CD4-positive, alpha-beta T cell treated with Interleukin-10 for 1 hour (primary cell): ENCODE results near the gene STPG2.
"Not testable (repeated sequence)": the region's sequence is repeated elsewhere in the genome, so short reads cannot be mapped to it uniquely, and the experiment has no call there.

Experiments used
- DNase-seq: peaks from one replicate; pipeline ENCODE4 v3.0.0-alpha.2; 2020

Gene STPG2

DNA sequence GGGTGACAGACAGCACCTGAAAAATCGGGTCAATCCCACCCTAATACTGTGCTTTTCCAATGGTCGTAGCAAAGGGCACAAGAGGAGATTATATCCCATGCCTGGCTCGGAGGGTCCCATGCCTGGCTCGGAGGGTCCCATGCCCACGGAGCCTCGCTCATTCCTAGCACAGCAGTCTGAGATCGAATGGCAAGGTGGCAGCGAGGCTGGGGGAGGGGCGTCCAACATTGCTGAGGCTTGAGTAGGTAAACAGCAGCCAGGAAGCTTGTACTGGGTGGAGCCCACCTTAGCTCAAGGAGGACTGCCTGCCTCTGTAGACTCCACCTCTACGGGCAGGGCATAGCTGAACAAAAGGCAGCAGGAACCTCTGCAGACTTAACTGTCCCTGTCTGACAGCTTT, 365.1 kb downstream of the STPG2 start:
- DNase-seq: no peak

DNA sequence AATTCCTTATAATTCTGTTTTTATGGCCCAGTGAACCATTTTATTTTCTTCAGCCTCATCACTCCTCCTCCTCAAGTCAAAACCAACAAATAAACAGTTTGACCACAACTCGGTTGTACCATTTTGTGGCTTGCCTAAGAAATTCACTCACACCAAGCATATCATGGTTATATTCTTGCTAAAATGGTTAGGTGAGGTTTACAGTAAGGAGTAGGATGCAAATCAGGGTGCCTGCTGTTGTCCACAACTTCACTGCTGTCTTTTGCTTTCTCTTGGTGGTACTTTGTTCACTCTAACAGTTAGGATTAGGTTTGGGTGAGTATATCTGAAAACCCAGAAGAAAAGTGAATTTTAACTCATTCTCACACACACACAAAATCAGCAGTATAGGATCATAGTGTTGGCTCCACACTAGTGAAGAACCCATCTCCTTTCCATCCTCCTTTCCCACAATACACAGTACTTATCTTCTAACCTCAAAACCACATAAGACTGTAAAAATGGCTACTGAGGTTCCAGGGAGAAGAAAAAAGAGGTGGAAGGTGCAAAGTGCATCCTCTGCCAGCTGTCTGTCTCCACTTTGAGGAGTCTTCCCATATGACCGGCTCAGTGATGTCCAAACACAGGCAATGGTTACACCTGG, 368.8 kb downstream of the STPG2 start:
- DNase-seq: no peak

DNA sequence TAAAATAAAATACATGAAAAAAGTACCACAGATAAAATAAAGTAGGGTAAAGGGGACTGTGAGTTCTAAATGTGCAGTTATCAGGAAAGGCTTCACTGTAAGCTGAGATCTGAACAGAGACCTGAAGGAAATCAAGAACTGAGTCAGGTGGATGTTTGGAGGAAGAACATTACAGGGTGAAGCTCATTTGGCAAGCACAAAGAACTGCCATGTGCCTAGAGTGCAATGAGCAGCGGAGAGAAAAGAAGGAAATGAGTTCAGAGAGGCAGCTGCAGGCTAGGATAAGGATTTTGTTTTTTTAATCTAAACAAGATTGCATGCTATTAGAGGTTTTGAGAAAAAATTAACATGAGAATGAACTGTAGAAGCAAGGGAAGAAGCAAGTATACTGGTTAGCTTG, 373.1 kb downstream of the STPG2 start:
- no peak for DNase-seq

DNA sequence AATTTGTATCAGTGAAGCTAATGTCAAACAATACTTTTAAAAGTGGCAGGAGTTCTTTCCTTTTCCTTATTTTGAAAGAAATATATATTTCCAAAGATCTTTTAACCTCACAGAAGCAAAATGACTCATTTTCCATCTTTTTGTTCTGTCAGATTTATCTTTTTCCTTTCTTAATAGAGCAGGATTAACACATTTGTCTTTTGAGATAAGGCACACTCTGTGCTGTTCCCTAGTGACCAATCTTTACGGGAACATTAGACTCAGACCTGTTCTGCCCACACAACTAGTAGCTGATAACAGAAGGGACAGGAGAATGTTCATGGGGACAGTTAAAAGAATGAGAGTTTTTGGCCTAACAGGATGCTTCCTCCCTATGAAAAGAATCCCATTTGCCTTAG, 381.2 kb downstream of the STPG2 start:
- DNase-seq: no peak

DNA sequence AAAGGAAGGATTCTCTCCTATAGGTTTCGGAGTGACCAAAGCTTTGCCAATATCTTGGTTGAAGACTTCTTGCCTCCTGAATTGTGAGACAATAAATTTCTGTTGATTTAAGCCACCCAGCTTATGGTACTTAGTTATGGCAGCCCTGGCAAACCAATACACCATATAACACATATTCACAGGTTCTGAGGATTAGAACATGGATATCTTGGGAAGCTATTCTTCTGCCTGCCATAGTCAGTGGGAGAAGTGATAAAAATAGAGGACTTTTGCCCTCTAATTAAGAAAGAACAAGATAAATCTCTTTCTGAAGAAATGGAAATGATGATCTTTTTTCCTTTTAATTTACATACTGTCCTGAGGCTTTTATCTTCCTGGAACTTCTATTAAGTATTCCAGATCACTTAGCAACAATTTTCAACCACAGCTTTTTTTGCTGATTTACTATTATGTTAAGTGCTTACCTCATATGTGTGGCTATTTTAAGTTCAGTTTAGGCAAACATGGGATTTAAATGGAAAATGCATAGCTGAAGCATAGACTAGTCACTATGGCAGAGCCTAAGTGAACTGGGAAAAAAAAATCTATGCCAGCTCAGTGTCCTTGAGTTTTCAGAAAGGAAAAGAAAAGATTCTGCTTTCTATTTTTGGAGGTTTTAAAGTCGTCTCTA, 381.7 kb downstream of the STPG2 start:
- DNase-seq: no peak

DNA sequence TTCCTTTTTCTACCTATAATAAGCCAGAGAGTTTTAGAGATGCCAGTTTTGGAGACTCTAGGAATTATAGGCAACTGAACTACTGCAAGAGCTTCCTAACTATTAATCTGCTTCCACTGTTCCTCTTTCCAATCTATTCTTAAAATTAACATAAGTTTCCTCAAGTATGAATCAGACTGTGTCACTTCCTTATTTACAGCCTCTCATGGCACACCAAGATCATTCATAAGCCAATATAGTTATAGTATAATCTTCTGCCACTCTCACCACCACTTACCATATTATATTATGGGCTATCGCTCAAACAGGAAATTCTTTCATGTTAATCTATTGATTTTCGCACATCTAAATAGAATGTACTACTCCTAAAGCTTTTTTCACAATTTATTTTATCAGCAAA, 383.5 kb downstream of the STPG2 start:
- no peak for DNase-seq

DNA sequence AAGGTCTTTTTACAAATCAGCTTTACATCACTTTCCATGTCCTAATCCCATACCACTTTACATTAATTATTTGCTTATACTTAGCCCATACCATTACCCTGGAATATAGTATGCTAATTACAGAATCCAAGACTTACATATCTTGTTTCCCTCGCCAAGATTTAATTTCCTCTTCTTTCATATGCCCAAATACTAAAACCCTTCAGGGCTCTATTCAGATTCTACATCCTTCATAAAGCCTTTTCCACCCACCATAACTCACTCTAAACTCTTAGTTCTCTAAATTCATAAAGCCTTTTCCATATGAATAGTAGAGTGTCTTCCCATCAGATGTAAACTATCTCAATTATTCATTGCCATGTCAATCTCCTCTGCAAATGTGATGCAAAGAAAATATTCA, 390.7 kb downstream of the STPG2 start:
- DNase-seq: no peak

DNA sequence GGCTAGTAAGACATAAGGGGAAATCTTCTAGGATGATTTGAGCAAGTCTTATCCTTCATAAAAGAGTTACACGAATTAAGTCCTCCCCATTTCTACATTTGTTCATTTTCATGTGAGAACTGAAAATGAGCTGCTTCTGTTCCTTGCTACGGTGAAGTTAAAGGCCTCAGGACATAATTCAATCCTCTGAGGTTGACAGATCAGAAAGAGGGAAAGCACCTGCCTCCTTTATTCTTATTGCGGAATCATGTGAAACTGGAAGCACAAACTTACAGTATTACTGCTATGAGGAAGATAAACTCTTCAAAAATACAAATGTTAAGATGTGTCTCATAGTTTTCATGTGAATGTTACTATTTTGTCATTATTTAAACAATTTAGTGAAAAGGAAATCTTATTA, 395.3 kb downstream of the STPG2 start:
- DNase-seq: no peak

DNA sequence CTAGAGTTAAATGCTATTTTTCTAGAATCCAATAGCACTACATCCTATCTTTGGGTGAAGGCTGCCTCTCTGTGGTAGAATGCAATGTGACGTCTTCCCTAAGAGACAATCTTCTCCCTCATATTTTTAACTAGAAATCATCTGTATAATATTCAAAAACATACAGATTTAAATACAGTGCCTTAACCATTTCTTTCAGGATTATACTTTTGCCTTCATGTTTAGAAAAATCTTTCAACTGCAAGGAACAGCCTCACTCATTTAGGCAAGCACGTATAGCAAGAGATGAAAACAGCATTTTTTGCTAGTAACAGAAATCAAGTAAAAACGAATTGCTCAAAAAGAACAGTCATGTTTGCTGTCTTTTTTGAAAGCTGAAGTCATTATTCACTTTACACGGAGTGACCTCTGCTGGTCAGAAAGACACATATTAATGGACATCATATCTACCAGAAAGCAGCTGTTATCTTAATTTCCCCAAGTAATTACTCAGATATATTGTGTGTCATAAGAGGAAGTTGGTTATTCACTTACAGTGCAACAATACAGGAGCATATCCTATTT, 422.3 kb downstream of the STPG2 start:
- no peak for DNase-seq

DNA sequence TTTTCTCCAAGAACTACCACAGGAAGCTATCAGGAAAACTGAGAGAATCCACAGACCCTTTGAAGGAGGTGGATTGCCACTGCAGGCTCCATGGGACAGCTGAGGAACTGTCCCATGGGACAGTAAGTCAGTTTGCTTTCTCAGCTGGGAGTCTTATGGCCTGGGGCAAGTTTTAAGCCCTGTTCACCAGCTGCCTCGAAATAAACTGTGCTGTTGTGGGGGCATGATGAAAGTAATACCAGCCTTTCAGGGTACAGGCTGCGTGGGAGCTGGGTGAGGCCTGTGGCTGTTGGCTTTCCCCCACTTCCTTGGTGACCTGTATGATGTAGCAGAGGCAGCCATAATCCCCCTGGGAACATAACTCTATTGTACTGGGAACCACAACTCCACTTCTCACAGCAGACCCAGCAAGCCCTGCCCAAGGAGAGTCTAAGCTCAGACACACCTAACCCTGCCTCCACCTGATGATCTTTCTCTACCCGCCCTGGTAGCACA, 452.1 kb downstream of the STPG2 start:
- no peak for DNase-seq

DNA sequence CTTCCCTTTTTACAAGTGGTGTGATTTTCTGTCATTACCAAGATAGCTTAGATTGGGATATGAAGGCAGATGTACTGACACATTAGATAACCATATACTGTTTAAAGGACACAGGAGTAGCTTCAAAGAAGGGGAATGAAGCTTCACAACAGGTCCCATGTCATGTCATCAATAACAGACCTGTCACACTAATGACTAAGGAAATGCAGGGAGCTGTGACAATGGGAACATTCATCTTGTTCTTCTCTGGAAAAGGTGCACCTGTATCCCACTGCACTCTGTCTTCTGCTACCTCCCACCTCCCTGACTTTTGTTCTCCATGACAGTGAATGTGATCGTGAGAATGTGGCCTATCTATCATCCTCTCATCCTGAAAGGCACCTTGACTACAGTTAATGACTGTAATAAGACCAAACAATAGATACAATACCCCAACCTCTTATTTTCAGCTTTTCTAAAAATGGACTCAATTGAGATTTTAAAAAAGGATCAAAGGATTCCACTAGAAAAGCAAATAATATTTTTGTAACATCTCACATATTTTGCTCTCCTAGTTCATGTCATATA, 472.5 kb downstream of the STPG2 start:
- no peak for DNase-seq

DNA sequence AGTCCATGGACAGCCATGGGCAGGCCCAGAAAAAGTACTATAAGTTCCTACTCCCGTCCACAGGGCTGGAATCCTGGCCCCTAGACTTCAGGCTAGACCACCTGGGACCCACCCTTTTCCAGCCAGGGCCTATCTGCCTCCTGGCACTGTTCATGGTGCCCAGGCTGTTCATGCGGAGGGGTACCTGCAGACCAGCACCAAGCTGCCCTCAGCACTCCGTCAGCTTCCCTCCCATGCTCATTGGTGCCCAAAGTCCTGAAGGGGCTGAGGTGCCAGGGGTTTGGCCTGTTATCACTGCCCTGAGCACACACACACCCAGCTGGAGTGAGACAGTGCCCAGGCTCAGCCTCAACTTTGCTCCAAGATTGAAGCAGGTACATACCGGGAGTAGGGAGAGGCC, 477.7 kb downstream of the STPG2 start:
- DNase-seq: no peak

DNA sequence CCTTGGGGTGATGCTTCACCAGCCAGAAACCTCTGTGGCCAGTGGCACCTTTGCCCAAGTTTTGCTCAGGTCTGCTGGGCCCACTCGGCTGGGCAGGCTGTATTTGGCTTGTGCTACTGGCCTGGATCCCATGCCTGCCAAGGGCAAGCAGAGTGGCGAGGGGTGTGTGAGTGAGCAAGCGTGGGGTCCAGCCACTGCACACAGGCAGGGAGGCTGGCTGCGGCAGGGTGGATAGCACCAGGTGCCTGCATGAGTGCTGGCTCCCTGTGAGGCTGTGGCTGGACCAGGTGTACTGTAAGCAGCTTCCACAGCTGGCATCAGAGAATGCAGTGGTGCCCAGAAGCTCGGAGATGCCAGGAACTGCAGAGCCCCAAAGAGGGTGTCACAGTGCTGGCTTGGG, 478.5 kb downstream of the STPG2 start:
- no peak for DNase-seq

DNA sequence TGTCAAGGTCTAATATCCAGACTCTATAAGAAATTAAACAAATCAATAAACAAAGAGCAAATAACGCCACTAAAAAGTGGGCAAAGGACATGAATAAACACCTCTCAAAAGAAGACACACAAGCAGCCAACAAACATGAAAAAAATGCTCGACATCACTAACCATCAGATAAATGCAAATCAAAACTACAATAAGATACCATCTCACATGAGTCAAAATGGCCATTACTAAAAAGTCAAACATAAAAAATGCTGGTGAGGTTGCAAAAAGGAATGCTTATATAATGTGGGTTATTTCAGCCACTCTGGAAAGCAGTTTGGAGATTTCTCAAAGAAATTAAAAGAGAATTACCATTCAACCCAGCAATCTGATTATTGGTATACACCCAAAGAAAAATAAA, 481.1 kb downstream of the STPG2 start:
- no peak for DNase-seq

DNA sequence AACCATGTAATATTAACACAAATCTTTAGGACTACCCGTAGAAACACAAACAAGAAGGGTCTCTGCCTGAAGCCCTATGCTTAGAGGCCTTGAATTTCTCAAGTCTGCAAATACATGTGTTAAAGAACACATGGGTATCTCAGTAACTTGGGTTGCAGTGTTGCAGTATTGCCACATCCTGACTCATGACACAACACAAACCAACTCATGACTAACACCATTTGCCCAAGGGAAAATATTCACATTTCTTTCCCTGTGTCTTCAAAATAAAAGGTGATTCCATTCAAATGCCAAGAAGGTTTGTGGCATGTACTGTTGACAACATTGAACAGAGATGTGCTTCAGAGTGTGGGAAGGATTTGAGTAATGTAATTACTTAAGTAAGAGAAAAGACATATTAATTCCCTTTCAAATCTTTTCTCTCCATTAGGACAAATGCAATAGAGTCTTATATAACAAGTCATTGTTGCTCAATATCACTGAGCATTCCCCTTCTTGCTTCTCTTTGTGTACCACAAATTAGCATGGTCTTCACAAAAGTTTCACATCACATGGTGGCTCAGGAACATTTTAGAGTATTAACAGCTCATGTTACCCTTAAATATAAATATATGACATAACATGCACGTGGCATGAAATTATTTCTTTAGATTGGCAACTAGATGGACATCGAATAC, 487.1 kb downstream of the STPG2 start:
- no peak for DNase-seq

DNA sequence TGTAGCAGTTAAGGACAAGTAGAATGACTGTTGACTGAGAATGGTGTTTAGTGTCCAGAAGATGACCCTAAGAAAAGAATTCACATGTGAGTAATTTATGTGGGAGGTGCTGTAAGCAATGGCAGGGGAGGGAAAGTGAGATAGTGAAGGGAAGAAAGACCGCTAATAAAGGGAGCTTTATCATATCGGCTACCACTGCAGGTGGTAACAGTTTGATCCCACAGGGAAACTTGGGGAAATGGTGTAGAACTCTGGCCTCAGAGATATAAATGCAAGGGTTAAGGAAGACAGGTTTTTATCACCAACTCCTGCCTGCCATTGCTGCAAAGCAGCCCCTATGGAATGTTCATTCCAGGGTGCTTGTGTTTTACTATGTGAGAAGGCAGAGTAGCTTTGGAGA, 489.6 kb downstream of the STPG2 start:
- no peak for DNase-seq

DNA sequence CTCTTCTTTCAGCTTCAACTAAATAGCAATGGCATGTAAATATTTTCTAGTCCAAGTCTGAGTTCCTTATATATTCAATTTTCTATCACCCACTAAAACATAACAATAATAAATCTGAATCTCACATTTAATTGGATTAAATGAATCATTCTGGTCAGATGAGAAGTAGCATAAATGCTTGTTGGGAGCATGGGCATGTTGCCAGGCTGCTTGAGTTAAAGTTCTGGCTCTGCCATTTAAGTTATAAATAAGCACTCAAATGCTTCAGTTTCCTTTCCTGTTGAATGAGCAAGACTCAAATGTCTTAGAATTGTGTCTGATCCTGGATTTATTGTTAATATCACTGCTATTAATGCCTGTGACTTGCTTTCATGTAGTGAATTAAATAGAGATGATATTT, 496.3 kb downstream of the STPG2 start:
- no peak for DNase-seq

DNA sequence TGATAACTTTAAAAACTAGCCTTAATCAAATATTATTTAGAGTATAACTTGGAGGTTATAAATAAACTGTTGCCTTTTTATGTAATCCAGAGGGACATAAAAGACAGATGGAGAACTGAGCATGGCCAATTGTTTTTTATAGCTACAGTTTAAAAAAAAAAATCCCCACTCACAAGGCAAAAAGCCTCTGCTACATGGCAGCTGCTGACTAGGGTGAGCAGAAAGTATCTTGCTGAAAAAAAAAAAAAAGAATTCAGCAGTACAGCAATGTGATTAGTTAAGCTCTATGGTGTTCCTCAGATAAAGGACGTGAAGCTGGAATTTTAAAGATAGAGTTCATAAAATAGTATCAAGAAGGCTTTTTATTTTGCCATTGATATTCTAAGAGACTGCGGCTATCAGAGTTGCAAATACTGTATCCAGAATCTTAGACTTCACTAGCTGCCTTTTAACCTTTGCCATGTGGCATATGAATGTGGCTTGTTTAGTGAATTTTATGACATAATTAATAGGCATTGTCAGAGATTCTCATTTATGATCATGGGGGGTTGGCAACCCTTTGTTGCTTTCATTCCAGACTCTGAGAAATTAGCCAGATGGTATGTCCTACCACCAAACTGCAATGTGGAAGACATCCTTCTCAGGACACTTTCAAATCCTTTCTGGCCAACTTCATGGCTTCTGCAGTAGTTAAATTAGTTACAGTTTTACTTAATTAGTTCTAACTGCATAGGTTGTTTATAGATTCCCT, 498.0 kb downstream of the STPG2 start:
- DNase-seq: no peak

DNA sequence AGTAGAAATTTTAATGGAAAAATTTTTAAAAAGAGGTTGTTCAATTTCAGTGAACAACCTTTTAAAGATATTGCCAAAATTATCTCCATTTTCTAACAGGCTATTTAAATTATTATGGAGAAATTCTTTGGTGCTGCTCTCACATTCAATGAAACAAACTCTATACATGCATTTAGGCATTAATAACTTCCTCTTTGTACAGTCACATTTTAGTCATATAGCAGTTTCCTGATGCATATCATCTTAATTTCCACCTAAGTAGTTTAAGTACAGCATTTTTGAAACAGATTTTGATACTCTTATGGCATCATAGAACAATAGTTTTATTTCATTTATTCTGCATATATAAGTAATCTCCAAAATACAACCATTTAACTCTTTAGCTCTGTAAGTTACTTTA, 500.1 kb downstream of the STPG2 start:
- no peak for DNase-seq

DNA sequence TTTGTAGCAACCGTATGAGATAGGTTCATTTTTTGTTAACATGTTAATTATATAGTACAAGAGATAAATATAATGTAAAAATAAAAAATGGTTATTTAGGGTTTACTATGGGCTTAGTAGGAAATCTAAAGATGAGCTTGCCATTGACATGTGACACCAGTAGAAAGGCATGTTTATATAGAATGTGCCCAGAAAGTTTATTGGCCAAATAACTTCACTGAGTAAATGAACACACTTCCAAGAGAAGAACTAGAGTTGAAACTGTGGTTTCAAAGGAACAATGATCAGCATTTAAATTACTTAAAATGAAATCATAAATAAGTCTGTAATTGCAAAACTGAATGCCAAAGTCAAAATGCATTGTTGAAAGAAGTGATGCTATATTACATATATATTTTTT, 503.3 kb downstream of the STPG2 start:
- no peak for DNase-seq

DNA sequence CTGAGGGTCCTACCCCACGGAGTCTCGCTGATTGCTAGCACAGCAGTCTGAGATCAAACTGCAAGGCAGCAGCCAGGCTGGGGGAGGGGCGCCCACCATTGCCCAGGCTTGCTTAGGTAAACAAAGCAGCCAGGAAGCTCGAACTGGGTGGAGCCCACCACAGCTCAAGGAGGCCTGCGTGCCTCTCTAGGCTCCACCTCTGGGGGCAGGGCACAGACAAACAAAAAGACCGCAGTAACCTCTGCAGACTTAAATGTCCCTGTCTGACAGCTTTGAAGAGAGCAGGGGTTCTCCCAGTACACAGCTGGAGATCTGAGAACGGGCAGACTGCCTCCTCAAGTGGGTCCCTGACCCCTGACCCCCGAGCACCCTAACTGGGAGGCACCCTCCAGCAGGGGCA, 509.4 kb downstream of the STPG2 start:
- not testable (repeated sequence) for DNase-seq

DNA sequence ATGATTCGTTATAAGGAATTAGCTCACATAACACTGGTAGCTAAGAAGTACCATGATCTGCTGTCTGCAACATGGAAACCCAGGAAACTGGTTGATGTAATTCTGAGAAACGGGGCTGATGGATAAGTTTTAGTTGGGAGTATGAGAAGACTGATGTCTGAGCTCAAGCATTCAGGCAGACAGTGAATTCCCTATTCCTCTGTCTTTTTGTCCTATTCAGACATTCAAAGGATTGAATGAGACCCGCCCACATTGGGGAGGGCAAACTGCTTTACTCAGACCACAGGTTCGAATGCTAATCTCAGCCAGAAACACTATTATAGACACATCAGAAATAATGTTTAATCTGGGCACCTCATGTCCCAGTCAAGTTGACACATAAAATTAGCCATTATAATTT, 515.5 kb downstream of the STPG2 start:
- DNase-seq: no peak

DNA sequence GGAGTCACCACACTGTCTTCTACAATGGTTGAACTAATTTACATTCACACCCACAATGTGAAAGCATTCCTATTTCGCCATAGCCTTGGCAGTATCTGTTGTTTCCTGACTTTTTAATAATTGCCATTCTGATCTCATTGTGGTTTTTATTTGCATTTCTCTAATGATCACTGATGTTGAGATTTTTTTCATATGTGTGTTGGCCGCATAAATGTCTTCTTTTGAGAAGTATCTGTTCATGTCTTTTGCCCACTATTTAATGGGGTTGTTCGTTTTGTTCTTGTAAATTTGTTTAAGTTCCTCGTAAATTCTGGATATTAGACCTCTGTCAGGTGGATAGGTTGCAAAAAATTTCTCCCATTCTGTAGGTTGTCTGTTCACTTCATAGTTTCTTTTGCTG, 519.1 kb downstream of the STPG2 start:
- no peak for DNase-seq
